Stimulated activated CD4-positive, alpha-beta T cell treated with anti-CD3 and anti-CD28 coated beads, TNF-alpha, amount 100 ng/mL, for 4 hours (primary cell): ENCODE results near the gene TMEM203.

ENCODE experiments used
- DNase-seq, 3 experiments: peaks; one replicate each; pipeline ENCODE4 v3.0.0-alpha.2; 2020; ENCODE audit warnings: low read depth in 3 of 3

The TMEM203 gene

GRCh38 chr9:137219757-137220316, 14.4 kb upstream of the TMEM203 start:
- DNase-seq: no peak

GRCh38 chr9:137218754-137219271, 13.4 kb upstream of the TMEM203 start:
- DNase-seq: no peak

- no peak for DNase-seq
These were observed 12.8 kb upstream of the TMEM203 start for GRCh38 chr9:137218212-137218753.

- DNase-seq: no peak
These were observed 12.1 kb upstream of the TMEM203 start for GRCh38 chr9:137217276-137218211.

- DNase-seq: no peak
These were observed 10.9 kb upstream of the TMEM203 start for GRCh38 chr9:137216188-137216965.

- no peak for DNase-seq
These were observed 9.9 kb upstream of the TMEM203 start for GRCh38 chr9:137215196-137215986.

- no peak for DNase-seq
These were observed 9.2 kb upstream of the TMEM203 start for GRCh38 chr9:137214620-137215019.

- DNase-seq: no peak
These were observed 8.0 kb upstream of the TMEM203 start for GRCh38 chr9:137213160-137214060.

- DNase-seq: no peak
These were observed 7.1 kb upstream of the TMEM203 start for GRCh38 chr9:137212520-137212919.

GRCh38 chr9:137211532-137211931, 6.1 kb upstream of the TMEM203 start:
- DNase-seq: no peak

- no peak for DNase-seq
These were observed 1.2 kb upstream of the TMEM203 start for GRCh38 chr9:137206602-137207001.

- DNase-seq: no peak
These were observed 720 bp downstream of the TMEM203 start for GRCh38 chr9:137204731-137205125.

- DNase-seq: no peak
These were observed 2.5 kb downstream of the TMEM203 start for GRCh38 chr9:137202966-137203365.

- DNase-seq: no peak
These were observed 4.1 kb downstream of the TMEM203 start for GRCh38 chr9:137201205-137201868.

GRCh38 chr9:137200311-137201204, 4.9 kb downstream of the TMEM203 start, which contains the start of gene TPRN:
Gene TPRN (minus strand): TSS chr9:137200741. CDS start chr9:137200711, 30 bp downstream.
- DNase-seq: peak; percentile 89 to 98 (median 96)

- no peak for DNase-seq
These were observed 5.9 kb downstream of the TMEM203 start for GRCh38 chr9:137199411-137200121.

- no peak for DNase-seq
These were observed 6.6 kb downstream of the TMEM203 start for GRCh38 chr9:137198902-137199283.
